Activated CD8-positive, alpha-beta memory T cell treated with anti-CD3 and anti-CD28 coated beads, Interleukin-2, amount 50 U/mL, for 4 hours (primary cell): ENCODE measurements around the gene GPNMB.

Experiments
- DNase-seq: peaks from one replicate; pipeline ENCODE4 v3.0.0-alpha.2; 2020

GPNMB gene

DNA sequence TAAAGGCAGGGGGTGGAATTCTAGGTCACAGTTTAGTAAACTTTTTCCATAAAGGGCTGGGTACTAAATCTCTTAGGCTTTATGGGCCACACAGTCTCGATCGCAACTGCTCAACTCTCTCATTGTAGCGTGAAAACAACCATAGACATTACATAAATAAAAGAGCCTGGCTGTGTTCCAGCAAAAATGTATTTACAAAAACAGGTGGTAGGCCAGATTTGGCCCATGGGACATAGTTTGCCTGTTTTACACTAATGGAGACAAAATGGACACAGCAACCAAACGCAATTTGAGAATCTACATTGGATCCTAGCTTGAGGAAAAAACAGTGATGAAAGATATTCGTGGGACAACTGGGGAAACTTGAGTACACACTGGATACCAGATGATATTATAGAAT is 29.3 kb downstream of the GPNMB start:
- DNase-seq, result no peak

GRCh38 chr7:23276376-23276775 is 29.8 kb downstream of the GPNMB start:
- no peak for DNase-seq

- no peak for DNase-seq
Observed at GRCh38 chr7:23276947-23277346, 30.4 kb downstream of the GPNMB start.

- DNase-seq, result no peak
Observed at GRCh38 chr7:23277359-23277989, 30.9 kb downstream of the GPNMB start.

DNA sequence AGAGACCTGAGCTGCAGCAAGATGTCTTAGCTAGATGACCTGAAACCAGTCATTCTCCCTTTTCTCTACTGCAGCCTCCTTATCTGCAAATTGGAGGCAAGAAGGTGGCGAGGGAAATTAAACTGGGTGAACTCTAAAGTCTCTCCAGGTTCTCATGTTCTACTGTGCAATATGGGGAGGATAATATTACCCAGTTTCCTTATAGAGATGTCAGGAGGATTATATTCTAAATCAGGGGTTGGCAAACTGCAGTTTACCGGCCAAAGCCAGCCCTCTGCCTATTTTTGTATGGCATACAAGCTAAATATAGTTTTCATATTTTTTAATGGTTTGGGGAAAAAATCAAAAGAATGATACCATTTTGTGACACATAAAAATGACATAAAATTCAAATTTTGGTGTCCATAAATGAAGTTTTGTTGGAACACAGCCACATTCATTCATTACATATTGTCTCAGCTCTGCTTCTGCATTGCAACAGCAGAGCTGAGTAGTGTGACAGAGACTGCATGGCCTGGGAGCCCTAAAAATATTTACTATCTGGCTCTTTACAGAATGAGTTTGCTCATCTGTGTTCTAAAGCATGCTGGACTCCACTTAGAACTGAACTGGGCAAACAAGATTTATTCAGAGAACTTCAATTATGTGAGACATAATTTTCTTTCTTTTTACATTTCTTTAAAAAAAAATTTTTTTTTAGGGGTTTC is 33.4 kb downstream of the GPNMB start:
- no peak for DNase-seq

GRCh38 chr7:23283086-23283485 is 36.5 kb downstream of the GPNMB start:
- no peak for DNase-seq

DNA sequence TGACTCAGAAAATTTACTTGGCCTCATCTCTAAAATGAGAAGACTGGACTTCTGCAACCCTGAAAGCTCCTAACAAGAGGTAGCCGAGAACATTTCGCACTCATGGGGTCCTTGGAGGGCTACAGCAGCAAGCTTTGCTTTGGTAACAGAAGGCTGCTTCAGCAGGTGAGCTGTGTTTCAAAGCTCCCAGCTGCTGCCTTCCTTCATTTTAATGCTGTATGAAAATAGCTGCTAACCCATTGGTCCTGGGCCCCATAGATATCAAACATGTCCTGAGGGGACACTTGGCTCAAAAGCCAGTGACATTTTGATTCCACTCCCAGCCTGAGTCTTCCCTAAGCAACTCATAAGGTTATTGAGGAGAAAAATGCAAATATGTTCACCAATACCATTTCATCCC is 38.3 kb downstream of the GPNMB start:
- DNase-seq, result no peak

- DNase-seq, result no peak
Observed at GRCh38 chr7:23285657-23286646, 39.4 kb downstream of the GPNMB start.

DNA sequence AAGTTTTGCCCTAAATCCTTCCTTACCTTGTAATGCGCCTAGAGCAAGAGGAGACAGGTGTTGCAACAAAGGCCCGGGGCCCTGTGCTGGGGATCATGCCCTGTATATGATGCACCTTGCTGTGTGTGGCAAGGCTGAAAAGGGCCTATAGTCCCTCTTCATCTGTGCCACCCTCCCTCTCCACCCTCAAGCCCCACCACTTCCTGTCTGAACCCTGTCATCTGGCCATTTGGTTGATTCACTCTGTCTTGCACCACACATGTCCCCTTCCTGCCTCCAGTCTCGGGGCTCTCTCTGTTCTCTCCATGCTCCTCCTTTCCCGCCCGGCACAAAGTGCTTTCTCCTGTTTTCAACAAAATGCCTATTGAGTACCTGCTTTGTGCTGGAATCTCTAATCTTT is 41.0 kb downstream of the GPNMB start:
- DNase-seq, result no peak

DNA sequence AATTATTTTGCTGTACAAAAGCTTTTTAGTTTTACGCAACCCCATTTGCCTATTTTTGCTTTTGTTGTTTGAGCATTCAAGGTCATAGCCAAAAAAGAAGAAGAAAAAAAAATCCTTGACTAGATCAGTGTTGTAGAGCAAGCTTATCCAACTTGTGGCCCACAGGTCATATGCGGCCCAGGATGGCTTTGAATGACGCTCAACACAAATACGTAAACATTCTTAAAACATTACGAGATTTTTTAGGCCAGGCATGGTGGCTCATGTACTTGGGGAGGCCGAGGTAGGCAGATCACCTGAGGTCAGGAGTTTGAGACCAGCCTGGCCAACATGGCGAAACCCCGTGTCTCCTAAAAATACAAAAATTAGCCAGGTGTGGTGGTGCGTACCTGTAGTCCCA is 44.4 kb downstream of the GPNMB start:
- no peak for DNase-seq

GRCh38 chr7:23291957-23292560 is 45.5 kb downstream of the GPNMB start:
- no peak for DNase-seq

DNA sequence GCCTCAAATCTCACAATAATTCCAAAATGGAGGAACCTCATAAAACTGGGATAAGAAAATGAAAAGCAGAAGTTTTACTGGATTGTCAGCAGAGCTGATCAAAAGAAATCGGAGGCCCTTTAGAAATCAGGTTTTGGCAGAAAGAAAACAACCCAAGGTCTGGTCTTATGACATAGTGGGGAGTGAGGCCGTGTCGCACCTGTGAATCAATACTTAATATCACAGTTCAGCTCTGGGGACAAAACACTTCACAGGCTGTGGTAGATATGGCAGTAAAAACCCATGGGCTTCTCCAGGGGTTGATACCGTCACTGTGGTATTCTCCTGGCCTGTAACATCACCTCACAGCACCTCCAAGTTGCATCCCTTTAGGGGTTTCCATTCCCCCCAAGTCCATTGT is 46.0 kb downstream of the GPNMB start:
- DNase-seq, result no peak

GRCh38 chr7:23293500-23294073 is 47.0 kb downstream of the GPNMB start:
- DNase-seq, result no peak

DNA sequence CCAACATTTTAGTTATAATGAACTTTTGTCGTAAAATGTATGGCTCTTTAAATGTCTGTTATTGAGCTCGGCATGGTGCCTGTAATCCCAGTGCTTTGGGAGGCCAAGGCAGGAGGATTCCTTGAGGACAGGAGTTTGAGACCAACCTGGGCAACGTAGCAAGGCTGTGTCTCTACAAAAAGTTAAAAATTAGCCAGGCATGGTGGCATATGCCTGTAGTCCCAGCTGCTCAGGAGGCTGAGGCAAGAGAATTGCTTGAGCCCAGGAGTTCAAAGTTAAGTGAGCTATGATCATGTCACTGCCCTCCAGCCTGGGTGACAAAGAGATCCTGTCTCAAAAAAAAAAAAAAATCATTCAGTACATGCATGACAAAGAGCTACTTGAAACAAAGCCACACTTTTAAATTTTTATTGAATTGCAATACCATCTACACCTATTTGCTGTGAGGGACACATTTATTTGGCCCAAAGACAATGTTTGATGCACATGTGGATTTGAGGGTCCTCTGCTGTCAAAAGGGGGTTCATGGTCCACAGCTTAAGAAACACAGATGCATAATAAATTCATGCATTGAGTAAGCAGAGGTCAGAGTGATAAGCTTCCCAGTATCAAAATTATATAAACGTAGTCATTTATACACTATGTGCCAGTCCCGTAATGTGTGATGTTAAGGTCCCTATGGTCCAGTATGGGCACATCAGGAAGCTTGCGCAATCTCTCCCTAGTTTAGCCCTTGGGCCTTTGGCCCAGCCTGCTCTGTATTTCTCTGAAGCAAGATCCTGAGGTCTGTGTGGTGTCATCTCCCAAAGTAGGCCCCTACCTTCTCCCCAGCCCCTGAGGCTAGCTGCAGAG is 48.2 kb downstream of the GPNMB start:
- DNase-seq, result no peak

DNA sequence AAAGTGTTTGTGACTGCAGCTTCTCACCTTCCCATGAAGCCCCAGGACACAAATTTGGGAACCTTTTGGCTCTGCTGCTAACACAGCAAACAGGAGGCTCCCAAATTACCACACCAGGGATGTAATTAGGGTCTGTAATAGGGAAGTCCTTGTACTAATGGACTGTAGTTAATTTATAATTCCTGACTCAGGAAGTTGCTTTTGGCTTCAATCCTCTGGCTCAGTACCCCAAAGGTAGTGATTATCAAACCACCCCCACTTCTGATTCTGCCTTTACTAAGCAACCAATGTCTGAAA is 48.8 kb downstream of the GPNMB start:
- DNase-seq, result no peak

DNA sequence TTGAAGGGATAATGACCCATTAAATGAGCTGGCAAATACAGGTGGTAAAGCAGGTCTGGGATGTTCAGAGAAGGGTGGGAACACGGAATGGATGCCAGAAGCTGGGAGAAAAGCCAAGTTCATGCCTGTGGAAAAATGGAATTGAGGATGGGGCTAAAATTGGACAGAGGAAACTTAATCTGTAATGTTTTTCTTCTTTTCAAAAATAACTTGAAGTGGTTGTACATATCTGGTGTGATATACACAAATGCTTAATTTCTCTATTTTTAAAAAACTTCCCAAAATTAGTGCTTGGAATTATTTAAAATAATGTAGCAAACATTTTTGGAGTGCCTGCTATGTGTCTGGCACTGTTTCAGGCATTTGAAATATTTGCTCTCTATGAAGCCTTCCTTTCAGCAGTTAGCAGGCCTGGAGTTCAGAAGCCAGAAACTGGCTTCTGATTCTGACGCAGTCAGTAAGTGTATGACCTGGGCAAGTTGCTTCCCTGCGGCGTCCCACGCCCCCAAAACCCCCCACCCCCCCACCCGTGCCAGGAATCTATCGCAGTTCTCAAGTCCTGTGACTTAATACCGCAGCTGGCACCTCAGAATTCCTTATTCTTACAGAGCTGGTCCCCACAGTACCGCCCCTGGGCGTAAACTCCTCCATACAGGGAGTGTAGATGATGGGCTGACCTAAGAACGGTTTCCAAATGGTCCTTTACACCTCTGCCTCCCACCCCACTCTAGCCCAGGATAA is 51.7 kb downstream of the GPNMB start:
- no peak for DNase-seq

GRCh38 chr7:23298885-23299769 is 52.6 kb downstream of the GPNMB start, which contains the start of gene MALSU1:
Gene MALSU1 (plus strand): TSS chr7:23299339. CDS start chr7:23299353, 14 bp downstream.
- DNase-seq, result peak; percentile 97

GRCh38 chr7:23299770-23300300 is 53.3 kb downstream of the GPNMB start:
- DNase-seq, result no peak

- DNase-seq, result no peak
Observed at GRCh38 chr7:23306936-23307521, 60.5 kb downstream of the GPNMB start.
